Fibroblast of upper back skin (primary cell): ENCODE measurements around the gene ING5.
"Not testable (repeated sequence)": the region's sequence is repeated elsewhere in the genome, so short reads cannot be mapped to it uniquely, and the experiment has no call there.

Source experiments
- DNase-seq: peaks from one replicate; pipeline ENCODE4 v3.0.0-alpha.2; 2013

ING5 gene

GRCh38 chr2:241741016-241741415 lies 39.2 kb downstream of the ING5 start:
- DNase-seq, result no peak

GRCh38 chr2:241742320-241742939 lies 40.6 kb downstream of the ING5 start:
- no peak for DNase-seq

- DNase-seq, result not testable (repeated sequence)
Measured at GRCh38 chr2:241743008-241743407, 41.2 kb downstream of the ING5 start.

GRCh38 chr2:241743620-241744019 lies 41.8 kb downstream of the ING5 start:
- DNase-seq, result no peak

- no peak for DNase-seq
Measured at GRCh38 chr2:241744028-241744754, 42.4 kb downstream of the ING5 start.

- no peak for DNase-seq
Measured at GRCh38 chr2:241745276-241745675, 43.4 kb downstream of the ING5 start.

- DNase-seq, result no peak
Measured at GRCh38 chr2:241746084-241746483, 44.2 kb downstream of the ING5 start.

GRCh38 chr2:241748468-241749256 lies 46.8 kb downstream of the ING5 start:
- no peak for DNase-seq

- no peak for DNase-seq
Measured at GRCh38 chr2:241750076-241750840, 48.4 kb downstream of the ING5 start.

- no peak for DNase-seq
Measured at GRCh38 chr2:241751152-241751551, 49.3 kb downstream of the ING5 start.

GRCh38 chr2:241751776-241752175 lies 49.9 kb downstream of the ING5 start:
- no peak for DNase-seq

- DNase-seq, result no peak
Measured at GRCh38 chr2:241752253-241752652, 50.4 kb downstream of the ING5 start.

- no peak for DNase-seq
Measured at GRCh38 chr2:241752689-241753276, 50.9 kb downstream of the ING5 start.

GRCh38 chr2:241753493-241753892 lies 51.7 kb downstream of the ING5 start:
- no peak for DNase-seq

GRCh38 chr2:241754042-241754441 lies 52.2 kb downstream of the ING5 start:
- DNase-seq, result no peak

GRCh38 chr2:241755166-241755565 lies 53.3 kb downstream of the ING5 start:
- DNase-seq, result no peak

GRCh38 chr2:241755777-241756176 lies 53.9 kb downstream of the ING5 start:
- DNase-seq, result no peak

- DNase-seq, result no peak
Measured at GRCh38 chr2:241759067-241759807, 57.4 kb downstream of the ING5 start.

- DNase-seq, result not testable (repeated sequence)
Measured at GRCh38 chr2:241759893-241760292, 58.1 kb downstream of the ING5 start.

- no peak for DNase-seq
Measured at GRCh38 chr2:241760301-241760771, 58.5 kb downstream of the ING5 start.

GRCh38 chr2:241762321-241762932 lies 60.6 kb downstream of the ING5 start:
- no peak for DNase-seq
